Measurements from ENCODE around the gene ZNF146.
"Not testable (repeated sequence)": the region's sequence is repeated elsewhere in the genome, so short reads cannot be mapped to it uniquely, and the experiment has no call there.

Gene ZNF146

GRCh38 chr19:36214386-36215275 lies at the start of gene ZNF146, which contains the start of gene ZNF565:
Gene ZNF146, plus strand, starts transcription at chr19:36215106. Its CDS starts 21,335 bp downstream, at chr19:36236441.
Gene ZNF565, minus strand, starts transcription at chr19:36214665. Its CDS starts 12,680 bp downstream, at chr19:36201985.
- peak within 1 kb of the TSS; percentile 84 to 93 for H3K4me3 ChIP-seq (ENCODE audit: low read length in 2 of 2)
- H3K4me1 ChIP-seq (ENCODE audit: control insufficient read depth in 2 of 2, insufficient read depth in 2 of 2, low read length in 2 of 2) = peaks cover 12% of the 10 kb centered on the region in 2 donors
- peak within 1 kb of the TSS; percentile 78 to 84 for H3K9ac ChIP-seq (ENCODE audit: low read depth in 1 of 2, low read length in 2 of 2)
- no peaks in the 10 kb centered on the region for H3K27me3 ChIP-seq (ENCODE audit: control insufficient read depth in 2 of 2, insufficient read depth in 2 of 2, low read length in 2 of 2)
- H3K27ac ChIP-seq (ENCODE audit: low read depth in 2 of 2, low read length in 2 of 2) = peak within 1 kb of the TSS; percentile 96 to 99
- H3K9me3 ChIP-seq (ENCODE audit: control insufficient read depth in 2 of 2, low read length in 2 of 2) = no peaks in the 10 kb centered on the region
- peaks cover 0 to 2% of the 10 kb centered on the region in 2 donors for H3K36me3 ChIP-seq (ENCODE audit: control insufficient read depth in 2 of 2, insufficient read depth in 2 of 2, low read length in 2 of 2)

DNA sequence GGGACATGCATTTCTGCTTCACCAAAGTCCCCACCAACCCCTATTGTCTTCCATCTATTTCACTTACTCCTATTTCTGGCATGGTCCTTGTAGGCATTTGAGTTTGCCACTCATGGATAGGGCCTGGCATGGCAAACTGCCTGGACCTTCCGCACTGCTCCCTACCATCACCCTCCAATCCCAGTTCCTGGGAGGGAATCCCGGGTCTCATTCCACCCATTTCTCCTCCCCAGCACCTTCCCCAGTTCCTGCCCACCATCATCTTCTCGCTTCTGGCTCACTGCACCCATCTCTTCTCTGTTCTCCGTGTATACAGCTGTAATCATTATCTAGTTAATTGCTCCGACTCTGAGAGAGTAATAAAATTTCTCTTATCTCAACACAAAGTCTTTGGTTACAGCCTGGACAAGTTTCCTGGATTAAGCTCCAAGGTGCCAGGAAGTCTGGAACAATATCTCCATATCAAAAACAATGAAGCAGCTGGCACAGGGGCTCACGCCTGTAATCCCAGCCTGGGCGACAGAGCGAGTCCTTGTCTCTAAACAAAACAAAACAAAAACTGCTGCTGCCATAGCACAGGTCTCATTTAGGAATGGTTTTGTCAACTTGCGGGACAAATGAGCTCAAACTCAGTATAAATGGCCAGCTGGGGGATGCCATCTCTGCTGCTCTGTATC lies 45.7 kb upstream of the ZNF146 start:
- H3K27me3 ChIP-seq (ENCODE audit: control insufficient read depth in 2 of 2, insufficient read depth in 2 of 2, low read length in 2 of 2) = no peaks in the 10 kb centered on the region
- H3K9me3 ChIP-seq (ENCODE audit: control insufficient read depth in 2 of 2, low read length in 2 of 2) = no peaks in the 10 kb centered on the region
- H3K4me3 ChIP-seq (ENCODE audit: low read length in 2 of 2) = peak overlapping the region in 1 of 2 donors; percentile 8
- H3K9ac ChIP-seq (ENCODE audit: low read depth in 1 of 2, low read length in 2 of 2) = peak overlapping the region in 1 of 2 donors; percentile 16
- peak overlapping the region; percentile 82 to 85 for H3K27ac ChIP-seq (ENCODE audit: low read depth in 2 of 2, low read length in 2 of 2)
- peaks cover 5 to 8% of the 10 kb centered on the region in 2 donors for H3K4me1 ChIP-seq (ENCODE audit: control insufficient read depth in 2 of 2, insufficient read depth in 2 of 2, low read length in 2 of 2)
- H3K36me3 ChIP-seq (ENCODE audit: control insufficient read depth in 2 of 2, insufficient read depth in 2 of 2, low read length in 2 of 2) = no peaks in the 10 kb centered on the region

- Histone ChIP-seq H3K9ac (ENCODE audit: low read depth in 1 of 2, low read length in 2 of 2) (no peak overlapping the region), H3K4me1 (ENCODE audit: control insufficient read depth in 2 of 2, insufficient read depth in 2 of 2, low read length in 2 of 2) (peaks cover 5 to 8% of the 10 kb centered on the region in 2 donors), H3K9me3 (ENCODE audit: control insufficient read depth in 2 of 2, low read length in 2 of 2) (no peaks in the 10 kb centered on the region), H3K27me3 (ENCODE audit: control insufficient read depth in 2 of 2, insufficient read depth in 2 of 2, low read length in 2 of 2) (no peaks in the 10 kb centered on the region), H3K27ac (ENCODE audit: low read depth in 2 of 2, low read length in 2 of 2) (no peak overlapping the region), H3K36me3 (ENCODE audit: control insufficient read depth in 2 of 2, insufficient read depth in 2 of 2, low read length in 2 of 2) (no peaks in the 10 kb centered on the region), H3K4me3 (ENCODE audit: low read length in 2 of 2) (no peak overlapping the region)
These were observed 42.1 kb upstream of the ZNF146 start for GRCh38 chr19:36172852-36173251.

DNA sequence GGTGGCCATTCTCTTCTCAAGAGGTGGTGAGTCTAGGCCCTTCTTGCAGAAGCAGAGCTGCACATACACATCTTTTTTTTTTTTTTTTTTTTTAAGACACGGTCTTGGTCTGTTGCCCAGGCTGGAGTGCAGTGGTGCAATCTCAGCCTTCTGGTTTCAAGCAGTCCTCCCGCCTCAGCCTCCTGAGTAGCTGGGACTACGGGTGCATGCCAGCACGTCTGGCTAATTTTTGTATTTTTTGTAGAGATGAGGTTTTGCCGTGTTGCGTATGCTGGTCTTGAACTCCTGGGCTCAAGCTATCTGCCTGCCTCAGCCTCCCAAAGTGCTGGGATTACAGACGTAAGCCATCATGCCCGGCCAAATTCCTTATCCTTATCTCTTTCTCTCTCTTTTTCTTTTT lies 41.1 kb upstream of the ZNF146 start:
- H3K4me1 ChIP-seq (ENCODE audit: control insufficient read depth in 2 of 2, insufficient read depth in 2 of 2, low read length in 2 of 2); H3K9me3 ChIP-seq (ENCODE audit: control insufficient read depth in 2 of 2, low read length in 2 of 2); H3K27ac ChIP-seq (ENCODE audit: low read depth in 2 of 2, low read length in 2 of 2); H3K4me3 ChIP-seq (ENCODE audit: low read length in 2 of 2); H3K27me3 ChIP-seq (ENCODE audit: control insufficient read depth in 2 of 2, insufficient read depth in 2 of 2, low read length in 2 of 2); H3K36me3 ChIP-seq (ENCODE audit: control insufficient read depth in 2 of 2, insufficient read depth in 2 of 2, low read length in 2 of 2); H3K9ac ChIP-seq (ENCODE audit: low read depth in 1 of 2, low read length in 2 of 2): not testable (repeated sequence)

GRCh38 chr19:36179077-36179476 lies 35.8 kb upstream of the ZNF146 start:
- H3K4me3 ChIP-seq (ENCODE audit: low read length in 2 of 2) = not testable (repeated sequence)

GRCh38 chr19:36182612-36183244 lies 32.2 kb upstream of the ZNF146 start:
- no peaks in the 10 kb centered on the region for H3K27me3 ChIP-seq (ENCODE audit: control insufficient read depth in 2 of 2, insufficient read depth in 2 of 2, low read length in 2 of 2)
- H3K4me3 ChIP-seq (ENCODE audit: low read length in 2 of 2) = no peak overlapping the region
- H3K9me3 ChIP-seq (ENCODE audit: control insufficient read depth in 2 of 2, low read length in 2 of 2) = no peaks in the 10 kb centered on the region
- H3K4me1 ChIP-seq (ENCODE audit: control insufficient read depth in 2 of 2, insufficient read depth in 2 of 2, low read length in 2 of 2) = no peaks in the 10 kb centered on the region
- H3K27ac ChIP-seq (ENCODE audit: low read depth in 2 of 2, low read length in 2 of 2) = no peak overlapping the region
- no peak overlapping the region for H3K9ac ChIP-seq (ENCODE audit: low read depth in 1 of 2, low read length in 2 of 2)
- H3K36me3 ChIP-seq (ENCODE audit: control insufficient read depth in 2 of 2, insufficient read depth in 2 of 2, low read length in 2 of 2) = peaks cover 9 to 14% of the 10 kb centered on the region in 2 donors

More at GRCh38 chr19:36179077-36179476, 35.8 kb upstream of the ZNF146 start:
- H3K27me3 ChIP-seq (ENCODE audit: control insufficient read depth in 2 of 2, insufficient read depth in 2 of 2, low read length in 2 of 2); H3K9ac ChIP-seq (ENCODE audit: low read depth in 1 of 2, low read length in 2 of 2); H3K4me1 ChIP-seq (ENCODE audit: control insufficient read depth in 2 of 2, insufficient read depth in 2 of 2, low read length in 2 of 2); H3K27ac ChIP-seq (ENCODE audit: low read depth in 2 of 2, low read length in 2 of 2); H3K9me3 ChIP-seq (ENCODE audit: control insufficient read depth in 2 of 2, low read length in 2 of 2): not testable (repeated sequence)
- peaks cover 9 to 14% of the 10 kb centered on the region in 2 donors for H3K36me3 ChIP-seq (ENCODE audit: control insufficient read depth in 2 of 2, insufficient read depth in 2 of 2, low read length in 2 of 2)

DNA sequence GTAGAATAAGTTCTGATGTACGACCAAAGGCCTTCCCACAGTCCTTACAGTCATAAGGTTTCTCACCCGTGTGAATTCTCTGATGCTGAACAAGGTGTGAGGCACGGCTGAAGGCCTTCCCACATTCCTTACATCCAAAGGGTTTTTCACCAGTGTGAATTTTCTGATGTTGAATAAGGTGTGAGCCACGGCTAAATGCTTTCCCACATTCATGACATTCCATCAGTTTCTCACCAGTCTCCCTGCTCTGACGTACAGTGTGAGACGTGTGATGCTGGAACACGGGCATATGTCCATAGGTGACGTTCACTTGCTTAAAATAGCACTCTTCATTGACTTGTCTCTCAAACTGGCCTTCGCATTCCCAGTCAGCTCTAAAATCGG lies 31.7 kb upstream of the ZNF146 start:
- Histone ChIP-seq H3K27ac (ENCODE audit: low read depth in 2 of 2, low read length in 2 of 2) (no peak overlapping the region), H3K4me3 (ENCODE audit: low read length in 2 of 2) (no peak overlapping the region)

DNA sequence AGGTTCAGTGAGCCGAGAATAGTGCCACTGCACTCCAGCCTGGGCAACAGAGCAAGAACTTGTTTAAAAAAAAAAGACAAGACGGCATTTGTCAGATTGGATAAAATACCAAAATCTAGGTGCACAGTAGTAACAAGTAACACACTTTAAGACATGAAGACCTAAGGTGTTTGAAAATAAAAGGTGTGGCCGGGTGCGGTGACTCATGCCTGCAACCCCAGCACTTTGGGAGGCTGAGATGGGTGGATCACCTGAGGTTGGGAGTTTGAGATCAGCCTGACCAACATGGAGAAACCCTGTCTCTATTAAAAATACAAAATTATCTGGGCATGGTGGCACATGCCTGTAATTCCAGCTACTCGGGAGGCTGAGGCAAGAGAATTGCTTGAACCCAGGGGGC lies 28.2 kb upstream of the ZNF146 start:
- not testable (repeated sequence) for H3K9me3 ChIP-seq (ENCODE audit: control insufficient read depth in 2 of 2, low read length in 2 of 2); H3K27ac ChIP-seq (ENCODE audit: low read depth in 2 of 2, low read length in 2 of 2); H3K4me3 ChIP-seq (ENCODE audit: low read length in 2 of 2); H3K27me3 ChIP-seq (ENCODE audit: control insufficient read depth in 2 of 2, insufficient read depth in 2 of 2, low read length in 2 of 2); H3K4me1 ChIP-seq (ENCODE audit: control insufficient read depth in 2 of 2, insufficient read depth in 2 of 2, low read length in 2 of 2); H3K9ac ChIP-seq (ENCODE audit: low read depth in 1 of 2, low read length in 2 of 2)
- peaks cover 9 to 14% of the 10 kb centered on the region in 2 donors for H3K36me3 ChIP-seq (ENCODE audit: control insufficient read depth in 2 of 2, insufficient read depth in 2 of 2, low read length in 2 of 2)

More for the DNA sequence above, 31.7 kb upstream of the ZNF146 start:
- no peak overlapping the region for H3K9ac ChIP-seq (ENCODE audit: low read depth in 1 of 2, low read length in 2 of 2)
- peaks cover 9 to 14% of the 10 kb centered on the region in 2 donors for H3K36me3 ChIP-seq (ENCODE audit: control insufficient read depth in 2 of 2, insufficient read depth in 2 of 2, low read length in 2 of 2)
- H3K27me3 ChIP-seq (ENCODE audit: control insufficient read depth in 2 of 2, insufficient read depth in 2 of 2, low read length in 2 of 2) = no peaks in the 10 kb centered on the region
- H3K9me3 ChIP-seq (ENCODE audit: control insufficient read depth in 2 of 2, low read length in 2 of 2) = no peaks in the 10 kb centered on the region
- no peaks in the 10 kb centered on the region for H3K4me1 ChIP-seq (ENCODE audit: control insufficient read depth in 2 of 2, insufficient read depth in 2 of 2, low read length in 2 of 2)

GRCh38 chr19:36196249-36196648 lies 18.7 kb upstream of the ZNF146 start:
- H3K27ac ChIP-seq (ENCODE audit: low read depth in 2 of 2, low read length in 2 of 2) = no peak overlapping the region
- no peak overlapping the region for H3K9ac ChIP-seq (ENCODE audit: low read depth in 1 of 2, low read length in 2 of 2)
- no peaks in the 10 kb centered on the region for H3K9me3 ChIP-seq (ENCODE audit: control insufficient read depth in 2 of 2, low read length in 2 of 2)
- H3K4me3 ChIP-seq (ENCODE audit: low read length in 2 of 2) = no peak overlapping the region
- H3K27me3 ChIP-seq (ENCODE audit: control insufficient read depth in 2 of 2, insufficient read depth in 2 of 2, low read length in 2 of 2) = no peaks in the 10 kb centered on the region
- peaks cover 5 to 16% of the 10 kb centered on the region in 2 donors for H3K36me3 ChIP-seq (ENCODE audit: control insufficient read depth in 2 of 2, insufficient read depth in 2 of 2, low read length in 2 of 2)
- no peaks in the 10 kb centered on the region for H3K4me1 ChIP-seq (ENCODE audit: control insufficient read depth in 2 of 2, insufficient read depth in 2 of 2, low read length in 2 of 2)

DNA sequence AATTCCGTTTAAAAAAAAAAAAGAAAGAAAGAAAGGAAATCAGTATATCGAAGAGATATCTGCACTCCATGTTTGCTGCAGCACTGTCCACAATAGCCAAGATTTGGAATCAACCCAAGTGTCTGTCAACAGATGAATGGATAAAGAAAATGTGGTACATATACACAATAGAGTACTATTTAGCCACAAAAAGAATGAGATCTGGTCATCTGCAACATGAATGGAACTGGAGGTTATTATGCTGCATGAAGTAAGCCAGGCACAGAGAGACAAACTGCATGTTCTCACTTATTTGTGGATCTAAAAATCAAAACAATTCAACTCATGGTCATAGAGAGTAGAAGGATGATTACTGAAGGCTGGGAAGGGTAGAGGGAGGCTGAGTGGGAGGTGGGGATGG lies 16.8 kb upstream of the ZNF146 start:
- no peak overlapping the region for H3K9ac ChIP-seq (ENCODE audit: low read depth in 1 of 2, low read length in 2 of 2)
- H3K9me3 ChIP-seq (ENCODE audit: control insufficient read depth in 2 of 2, low read length in 2 of 2) = no peaks in the 10 kb centered on the region
- no peaks in the 10 kb centered on the region for H3K4me1 ChIP-seq (ENCODE audit: control insufficient read depth in 2 of 2, insufficient read depth in 2 of 2, low read length in 2 of 2)
- peaks cover 7 to 16% of the 10 kb centered on the region in 2 donors for H3K36me3 ChIP-seq (ENCODE audit: control insufficient read depth in 2 of 2, insufficient read depth in 2 of 2, low read length in 2 of 2)
- H3K27me3 ChIP-seq (ENCODE audit: control insufficient read depth in 2 of 2, insufficient read depth in 2 of 2, low read length in 2 of 2) = no peaks in the 10 kb centered on the region
- no peak overlapping the region for H3K27ac ChIP-seq (ENCODE audit: low read depth in 2 of 2, low read length in 2 of 2)
- H3K4me3 ChIP-seq (ENCODE audit: low read length in 2 of 2) = no peak overlapping the region
